ENCODE measurements around the gene EXOSC5.
"Not testable (repeated sequence)": the region's sequence is repeated elsewhere in the genome, so short reads cannot be mapped to it uniquely, and the experiment has no call there.

The EXOSC5 gene

GRCh38 chr19:41437944-41438574 lies 40.9 kb upstream of the EXOSC5 start:
- Histone ChIP-seq H3K36me3 (ENCODE audit: insufficient read depth, low read length) (peaks cover 22% of the 10 kb centered on the region), H3K4me1 (ENCODE audit: insufficient read depth, low read length) (peaks cover 21% of the 10 kb centered on the region), H3K79me2 (ENCODE audit: insufficient read depth, low read length) (peaks cover 16% of the 10 kb centered on the region), H3K9me3 (ENCODE audit: insufficient read depth, low read length, severe bottlenecking) (no peaks in the 10 kb centered on the region), H3K4me2 (ENCODE audit: insufficient read depth, low read length) (peak overlapping the region; percentile 71), H4K20me1 (ENCODE audit: insufficient read depth, low read length) (no peaks in the 10 kb centered on the region), H3K27me3 (ENCODE audit: insufficient read depth, low read length, poor library complexity) (no peaks in the 10 kb centered on the region), H3K4me3 (ENCODE audit: low read depth in 1 of 2, low read length in 2 of 2) (peak overlapping the region in 1 of 2 experiments; percentile 75; a peak in 1 of 4 replicates), H3K9ac (ENCODE audit: low read depth, low read length) (no peak overlapping the region), H2AFZ (ENCODE audit: low read depth, low read length) (no peak overlapping the region), H3K27ac (ENCODE audit: low read length) (no peak overlapping the region)
- DNase-seq = no peak
- TF ChIP-seq EZH2 (IDR thresholded peaks at IDR 0.05; ENCODE audit: borderline replicate concordance, low read depth, low read length, severe bottlenecking) (no peak), CTCF (IDR thresholded peaks at IDR 0.05; ENCODE audit: borderline replicate concordance, extremely low read depth, low read length, poor library complexity, severe bottlenecking) (no peak)
- ATAC-seq (ENCODE audit: insufficient read depth, low read depth) = no peak

- peaks cover 36% of the 10 kb centered on the region for H3K36me3 ChIP-seq (ENCODE audit: insufficient read depth, low read length)
- no peak overlapping the region for H3K27ac ChIP-seq (ENCODE audit: low read length)
- H3K27me3 ChIP-seq (ENCODE audit: insufficient read depth, low read length, poor library complexity) = no peaks in the 10 kb centered on the region
- no peak overlapping the region for H3K4me2 ChIP-seq (ENCODE audit: insufficient read depth, low read length)
- H3K4me3 ChIP-seq (ENCODE audit: low read depth in 1 of 2, low read length in 2 of 2) = no peak overlapping the region
- ATAC-seq (ENCODE audit: insufficient read depth, low read depth) (no peak), DNase-seq (no peak)
- no peak overlapping the region for H2AFZ ChIP-seq (ENCODE audit: low read depth, low read length)
- H3K9me3 ChIP-seq (ENCODE audit: insufficient read depth, low read length, severe bottlenecking) = no peaks in the 10 kb centered on the region
- peaks cover 16% of the 10 kb centered on the region for H3K79me2 ChIP-seq (ENCODE audit: insufficient read depth, low read length)
- no peak for TF ChIP-seq EZH2 (IDR thresholded peaks at IDR 0.05; ENCODE audit: borderline replicate concordance, low read depth, low read length, severe bottlenecking)
- no peak for TF ChIP-seq CTCF (IDR thresholded peaks at IDR 0.05; ENCODE audit: borderline replicate concordance, extremely low read depth, low read length, poor library complexity, severe bottlenecking)
- no peak overlapping the region for H3K9ac ChIP-seq (ENCODE audit: low read depth, low read length)
- H4K20me1 ChIP-seq (ENCODE audit: insufficient read depth, low read length) = no peaks in the 10 kb centered on the region
- H3K4me1 ChIP-seq (ENCODE audit: insufficient read depth, low read length) = peaks cover 21% of the 10 kb centered on the region
Observed at GRCh38 chr19:41436674-41436951, 39.5 kb upstream of the EXOSC5 start.

- DNase-seq = no peak
- ATAC-seq (ENCODE audit: insufficient read depth, low read depth) = no peak
- no peaks in the 10 kb centered on the region for H3K9me3 ChIP-seq (ENCODE audit: insufficient read depth, low read length, severe bottlenecking)
- H4K20me1 ChIP-seq (ENCODE audit: insufficient read depth, low read length) = no peaks in the 10 kb centered on the region
- peaks cover 21% of the 10 kb centered on the region for H3K4me1 ChIP-seq (ENCODE audit: insufficient read depth, low read length)
- no peak overlapping the region for H3K27ac ChIP-seq (ENCODE audit: low read length)
- H3K36me3 ChIP-seq (ENCODE audit: insufficient read depth, low read length) = peaks cover 41% of the 10 kb centered on the region
- TF ChIP-seq EZH2 (IDR thresholded peaks at IDR 0.05; ENCODE audit: borderline replicate concordance, low read depth, low read length, severe bottlenecking) (no peak), CTCF (IDR thresholded peaks at IDR 0.05; ENCODE audit: borderline replicate concordance, extremely low read depth, low read length, poor library complexity, severe bottlenecking) (no peak)
- peaks cover 16% of the 10 kb centered on the region for H3K79me2 ChIP-seq (ENCODE audit: insufficient read depth, low read length)
- no peak overlapping the region for H3K4me2 ChIP-seq (ENCODE audit: insufficient read depth, low read length)
- no peak overlapping the region for H2AFZ ChIP-seq (ENCODE audit: low read depth, low read length)
- H3K4me3 ChIP-seq (ENCODE audit: low read depth in 1 of 2, low read length in 2 of 2) = no peak overlapping the region
- H3K9ac ChIP-seq (ENCODE audit: low read depth, low read length) = no peak overlapping the region
- H3K27me3 ChIP-seq (ENCODE audit: insufficient read depth, low read length, poor library complexity) = no peaks in the 10 kb centered on the region
Observed at GRCh38 chr19:41435936-41436673, 38.9 kb upstream of the EXOSC5 start.

GRCh38 chr19:41435376-41435775 lies 38.2 kb upstream of the EXOSC5 start:
- H3K27ac ChIP-seq (ENCODE audit: low read length); H3K9me3 ChIP-seq (ENCODE audit: insufficient read depth, low read length, severe bottlenecking); DNase-seq; H3K9ac ChIP-seq (ENCODE audit: low read depth, low read length); H3K4me3 ChIP-seq (ENCODE audit: low read depth in 1 of 2, low read length in 2 of 2); ATAC-seq (ENCODE audit: insufficient read depth, low read depth); H3K27me3 ChIP-seq (ENCODE audit: insufficient read depth, low read length, poor library complexity); H2AFZ ChIP-seq (ENCODE audit: low read depth, low read length); H4K20me1 ChIP-seq (ENCODE audit: insufficient read depth, low read length); H3K4me2 ChIP-seq (ENCODE audit: insufficient read depth, low read length): not testable (repeated sequence)
- peaks cover 21% of the 10 kb centered on the region for H3K4me1 ChIP-seq (ENCODE audit: insufficient read depth, low read length)
- peaks cover 47% of the 10 kb centered on the region for H3K36me3 ChIP-seq (ENCODE audit: insufficient read depth, low read length)
- peaks cover 16% of the 10 kb centered on the region for H3K79me2 ChIP-seq (ENCODE audit: insufficient read depth, low read length)
